HepG2 (cell line): ENCODE data around the gene XXYLT1. TPM values are rescaled to one million over a fixed set of nuclear protein-coding genes. Genes with fewer than 3 reads are reported as not detected.

Experiments used
- ATAC-seq: fragments of 200-7000 bp; cut with Tn5 transposase; 3 replicates; pipeline ENCODE4 v1.9.1; 2020; ENCODE audit warnings: mild to moderate bottlenecking, moderate library complexity
- BruUV-seq: library from RNA; stranded (reverse); fragments of 400-500 nt; replicated peaks from 2 replicates; lab custom pipeline; 2021; lab: Mats Ljungman, UMichigan
- CTCF ChIA-PET: fragments of 300-600 bp; formaldehyde crosslinking; extraction: SDS; loops from one replicate; lab custom pipeline; 2021; ENCODE audit warnings: low total read pairs, inconsistent platforms, low intra/inter-chr PET ratio; lab: Yijun Ruan, JAX
- POLR2A ChIA-PET: fragments of 350-600 bp; sonication (Branson Sonifier 250); formaldehyde crosslinking; loops from one replicate; lab custom pipeline; 2020; ENCODE audit warnings: antibody characterized with exemption, inconsistent platforms; lab: Yijun Ruan, JAX
- DNase-seq: peaks from one replicate; pipeline ENCODE4 v3.0.0-alpha.2; 2015; ENCODE audit warnings: low spot score
- FAIRE-seq: peaks from 3 replicates; lab custom pipeline; 2011; peaks lifted over from hg19 to GRCh38; lab: Jason Lieb, UNC
- H2AFZ ChIP-seq: one replicate; pipeline ENCODE4 v1.6.1; 2011; ENCODE audit warnings: low read length, inconsistent platforms
- H3K27ac ChIP-seq: fragments of 300-600 bp; 3 replicates; pipeline ENCODE4 v1.8.0; 2011; ENCODE audit warnings: mixed run types, mild to moderate bottlenecking, mixed read lengths, low read length, inconsistent platforms; ENCODE audit not compliant: insufficient read depth; ENCODE audit errors: extremely low read length
- H3K27me3 ChIP-seq, 2 experiments: fragments of 200-600 bp in 1 of 2; 2 replicates in 1 of 2; 3 replicates in 1 of 2; pipeline versions ENCODE4 v1.6.0 to v1.8.0; 2011; ENCODE audit warnings: low read length in 2 of 2, mild to moderate bottlenecking in 2 of 2, moderate library complexity in 2 of 2, inconsistent platforms in 1 of 2; ENCODE audit not compliant: insufficient read depth in 2 of 2, control insufficient read depth in 1 of 2
- H3K36me3 ChIP-seq, 2 experiments: fragments of 200-600 bp in 1 of 2; replicated peaks in 1 of 2; 2 replicates in 1 of 2; 3 replicates in 1 of 2; pipeline versions ENCODE4 v1.5.1 to v1.8.0; 2011; ENCODE audit warnings: low read length in 2 of 2, inconsistent platforms in 1 of 2; ENCODE audit not compliant: insufficient read depth in 2 of 2, control insufficient read depth in 1 of 2
- H3K4me1 ChIP-seq: 2 replicates; pipeline ENCODE4 v1.5.1; 2012; ENCODE audit warnings: low read length, inconsistent platforms; ENCODE audit not compliant: insufficient read depth
- H3K4me2 ChIP-seq: 2 replicates; pipeline ENCODE4 v1.6.0; 2011; ENCODE audit warnings: low read depth, low read length, inconsistent platforms
- H3K4me3 ChIP-seq, 3 experiments: fragments of 200-600 bp in 1 of 3; sonication (generic), shearing (Covaris generic) in 1 of 3; replicated peaks in 1 of 3; 2 replicates each; pipeline ENCODE4 v1.5.1; 2011 to 2016; ENCODE audit warnings: low read length in 3 of 3, inconsistent platforms in 2 of 3, low read depth in 2 of 3, mild to moderate bottlenecking in 2 of 3, control low read depth in 1 of 3, mixed read lengths in 1 of 3; ENCODE audit not compliant: insufficient read depth in 1 of 3
- H3K79me2 ChIP-seq: one replicate; pipeline ENCODE4 v1.6.1; 2011; ENCODE audit warnings: low read length, inconsistent platforms; ENCODE audit not compliant: insufficient read depth
- H3K9ac ChIP-seq: 2 replicates; pipeline ENCODE4 v1.6.0; 2011; ENCODE audit warnings: mild to moderate bottlenecking, low read depth, low read length, inconsistent platforms; ENCODE audit not compliant: insufficient read depth
- H3K9me3 ChIP-seq: 2 replicates; pipeline ENCODE4 v1.5.1; 2012; ENCODE audit warnings: mild to moderate bottlenecking, low read length
- H4K20me1 ChIP-seq: 2 replicates; pipeline ENCODE4 v1.6.0; 2011; ENCODE audit warnings: inconsistent platforms, mild to moderate bottlenecking, low read length, moderate library complexity; ENCODE audit not compliant: insufficient read depth
- MIER3 ChIP-seq: IDR thresholded peaks from 2 replicates; pipeline ENCODE4 v1.6.1; 2016; ENCODE audit warnings: missing compliant biosample characterization, borderline replicate concordance
- NPAS2 ChIP-seq: sonication (generic); formaldehyde crosslinking; IDR thresholded peaks from 2 replicates; pipeline ENCODE4 v1.8.0; 2022; ENCODE audit warnings: mild to moderate bottlenecking, missing genetic modification reagents, borderline replicate concordance
- RFXANK ChIP-seq: IDR thresholded peaks from 2 replicates; pipeline ENCODE4 v1.6.1; 2016
- STAG1 ChIP-seq: sonication (generic); formaldehyde crosslinking; IDR thresholded peaks from 2 replicates; pipeline ENCODE4 v1.4.0; 2020; ENCODE audit warnings: missing genetic modification reagents
- ZNF816 ChIP-seq: sonication (generic); formaldehyde crosslinking; IDR thresholded peaks from 2 replicates; pipeline ENCODE4 v1.8.0; 2022; ENCODE audit warnings: missing genetic modification reagents, mild to moderate bottlenecking, borderline replicate concordance
- WGBS: methylation state at CpG from one replicate; pipeline ENCODE4 v1.1.6; 2017; ENCODE audit warnings: low lambda C conversion rate; 5-methylcytosine and 5-hydroxymethylcytosine counted together
- in situ Hi-C: cut with HindIII; loops from 2 replicates; pipeline ENCODE4 v1.10.0; 2017; ENCODE audit warnings: low pct_unique_long_range_greater_than_20kb; ENCODE audit not compliant: extremely low pct_ligation_motif_present
- intact Hi-C: fragments of 100-400 bp; cut with micrococcal nuclease; formaldehyde crosslinking; loops from one replicate; pipeline ENCODE4 v1.10.0; 2022; ENCODE audit not compliant: unreplicated experiment
- polyA plus RNA-seq, 8 experiments: library from polyadenylated mRNA; depleted of rRNA in 3 of 8; stranded (reverse) in 7 of 8; unstranded in 1 of 8; fragments of >200 nt; fragmentation: Illumina TruSeq in 4 of 8; extraction: Trizol in 4 of 8; gene quantifications; 2 replicates each; pipeline versions ENCODE4 v1.2.1 to v1.2.3, GENCODE V29; 2011 to 2016; ENCODE audit warnings: low read depth in 4 of 8, missing spikeins in 1 of 8, mixed read lengths in 1 of 8; ENCODE audit not compliant: insufficient read depth in 1 of 8
- total RNA-seq, 5 experiments: library from RNA; depleted of rRNA; stranded (reverse); fragments of >200 nt; fragmentation: Illumina TruSeq; extraction: Trizol; gene quantifications; 2 replicates each; pipeline ENCODE4 v1.2.3, GENCODE V29; 2016; ENCODE audit warnings: low read depth in 1 of 5
- TF ChIP-seq, protein P1 (sequence below): sonication (generic); formaldehyde crosslinking; IDR thresholded peaks from 2 replicates; pipeline ENCODE4 v1.8.0; 2022; ENCODE audit warnings: mild to moderate bottlenecking, missing genetic modification reagents; ENCODE audit not compliant: insufficient replicate concordance
- TF ChIP-seq, protein P2 (sequence below): sonication (generic); formaldehyde crosslinking; IDR thresholded peaks from 2 replicates; pipeline ENCODE4 v1.8.1; 2023; ENCODE audit warnings: mild to moderate bottlenecking, inconsistent platforms, moderate library complexity, missing genetic modification reagents, borderline replicate concordance
- TF ChIP-seq, protein P3 (sequence below): sonication (generic); formaldehyde crosslinking; IDR thresholded peaks from 2 replicates; pipeline ENCODE4 v1.5.1; 2020; ENCODE audit warnings: mild to moderate bottlenecking, missing genetic modification reagents, moderate library complexity
- TF ChIP-seq, protein P4 (sequence below): sonication (generic); formaldehyde crosslinking; IDR thresholded peaks from 2 replicates; pipeline ENCODE4 v1.8.0; 2022; ENCODE audit warnings: mild to moderate bottlenecking, missing genetic modification reagents, moderate library complexity

XXYLT1 gene
- total and polyA plus RNA-seq, 2 of the 13 experiments (the other 11 are each of a cell fraction or from before 2014, with no cell fraction given) = 17.7 to 19.0 TPM

DNA sequence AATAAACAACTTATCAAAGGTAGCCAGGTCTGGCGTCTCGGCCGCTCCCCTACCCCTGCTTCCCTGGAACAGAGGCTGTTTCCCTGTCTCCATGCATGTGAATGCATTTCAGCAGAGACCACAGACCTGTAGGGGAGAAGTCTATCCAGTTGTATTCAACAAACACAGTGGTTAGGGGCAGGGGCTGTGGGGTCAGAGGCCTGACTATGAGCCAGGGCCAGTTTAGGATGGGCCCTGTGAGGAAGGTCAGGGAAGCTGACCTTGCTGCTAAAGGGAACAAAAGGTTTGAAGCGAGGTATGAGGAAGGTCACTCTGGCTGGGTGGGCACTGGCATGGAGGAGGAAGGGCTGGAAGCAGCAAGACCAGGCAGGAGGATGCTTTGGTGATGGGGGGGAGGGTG, 184.6 kb downstream of the XXYLT1 start:
- DNase-seq (no peak), ATAC-seq (peak; percentile 20; the same call in 1 of the 3 replicates), FAIRE-seq (no peak)
- H2AFZ ChIP-seq = no peak overlapping the region
- POLR2A ChIA-PET = no interaction called here
- H3K4me1 ChIP-seq = peaks cover 7% of the 10 kb centered on the region; the same call in 1 of the 2 replicates
- CTCF ChIA-PET = no interaction called here
- in situ Hi-C loops = no loop called here
- H3K36me3 ChIP-seq = no peaks in the 10 kb centered on the region; a peak in 1 of 5 replicates
- no peak for TF ChIP-seq STAG1 (CRISPR knock-in tag)
- no peak for TF ChIP-seq ZNF816 (CRISPR knock-in tag)
- TF ChIP-seq, protein P1, sequence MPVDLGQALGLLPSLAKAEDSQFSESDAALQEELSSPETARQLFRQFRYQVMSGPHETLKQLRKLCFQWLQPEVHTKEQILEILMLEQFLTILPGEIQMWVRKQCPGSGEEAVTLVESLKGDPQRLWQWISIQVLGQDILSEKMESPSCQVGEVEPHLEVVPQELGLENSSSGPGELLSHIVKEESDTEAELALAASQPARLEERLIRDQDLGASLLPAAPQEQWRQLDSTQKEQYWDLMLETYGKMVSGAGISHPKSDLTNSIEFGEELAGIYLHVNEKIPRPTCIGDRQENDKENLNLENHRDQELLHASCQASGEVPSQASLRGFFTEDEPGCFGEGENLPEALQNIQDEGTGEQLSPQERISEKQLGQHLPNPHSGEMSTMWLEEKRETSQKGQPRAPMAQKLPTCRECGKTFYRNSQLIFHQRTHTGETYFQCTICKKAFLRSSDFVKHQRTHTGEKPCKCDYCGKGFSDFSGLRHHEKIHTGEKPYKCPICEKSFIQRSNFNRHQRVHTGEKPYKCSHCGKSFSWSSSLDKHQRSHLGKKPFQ (CRISPR knock-in tag) = no peak
- intact Hi-C loops = no loop called here
- 97% methylated on average over 4 of the region's 4 CpGs for WGBS
- no peak overlapping the region for H3K4me3 ChIP-seq
- no peaks in the 10 kb centered on the region for H4K20me1 ChIP-seq
- H3K4me2 ChIP-seq = no peak overlapping the region
- H3K9me3 ChIP-seq = no peaks in the 10 kb centered on the region
- BruUV-seq = no TSS peak
- H3K79me2 ChIP-seq = no peaks in the 10 kb centered on the region
- no peak overlapping the region for H3K27ac ChIP-seq
- H3K9ac ChIP-seq = no peak overlapping the region
- no peaks in the 10 kb centered on the region for H3K27me3 ChIP-seq

DNA sequence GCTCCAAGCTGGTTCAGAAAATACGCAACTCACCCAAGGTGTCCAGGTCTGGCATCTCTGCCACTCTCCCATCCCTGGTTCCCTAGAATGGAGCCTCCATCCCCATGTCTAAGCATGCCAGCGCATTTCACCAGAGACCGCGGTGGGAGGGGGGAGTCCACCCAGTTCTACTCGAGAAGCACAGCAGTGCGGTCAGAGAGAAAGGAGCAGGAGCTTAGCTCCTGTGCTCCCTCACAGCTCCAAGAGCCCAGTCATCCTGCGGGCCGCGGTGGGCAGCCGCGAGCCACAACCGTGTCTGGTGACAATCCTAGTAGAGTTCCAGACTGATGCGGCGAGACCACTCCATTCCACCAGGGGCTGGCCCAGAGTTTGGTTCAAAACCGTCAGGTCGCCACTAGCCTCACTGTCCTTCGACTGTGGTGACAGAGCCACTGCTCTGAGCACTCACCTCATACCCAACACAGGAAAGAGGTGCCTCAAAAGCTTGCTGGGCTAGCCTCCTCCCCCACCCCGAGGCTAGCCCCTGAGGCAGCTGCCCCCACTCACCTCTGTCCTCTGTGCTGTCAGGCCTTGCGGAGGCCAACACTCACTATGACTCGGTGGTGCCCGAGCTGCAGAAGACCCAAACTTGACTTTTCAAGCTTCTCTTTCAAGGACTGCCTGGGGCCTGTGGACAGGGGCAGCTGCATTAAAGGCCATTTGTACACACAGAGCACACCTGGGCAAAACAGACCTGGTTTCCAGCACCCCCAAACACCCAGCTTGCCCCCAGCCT, 185.4 kb downstream of the XXYLT1 start:
- Histone ChIP-seq H3K9ac (no peak overlapping the region), H3K4me2 (no peak overlapping the region), H3K27me3 (no peaks in the 10 kb centered on the region), H3K4me1 (peaks cover 7% of the 10 kb centered on the region; the same call in 1 of the 2 replicates), H3K4me3 (no peak overlapping the region), H3K9me3 (no peaks in the 10 kb centered on the region), H2AFZ (no peak overlapping the region), H3K27ac (no peak overlapping the region), H4K20me1 (no peaks in the 10 kb centered on the region), H3K79me2 (no peaks in the 10 kb centered on the region), H3K36me3 (no peaks in the 10 kb centered on the region; a peak in 1 of 5 replicates)
- POLR2A ChIA-PET = no interaction called here
- DNase-seq (no peak), FAIRE-seq (no peak), ATAC-seq (no peak)
- intact Hi-C loops (no loop called here), in situ Hi-C loops (no loop called here)
- 98% methylated on average over 10 of the region's 21 CpGs for WGBS
- no TSS peak for BruUV-seq
- CTCF ChIA-PET = no interaction called here
- TF ChIP-seq, protein P2, sequence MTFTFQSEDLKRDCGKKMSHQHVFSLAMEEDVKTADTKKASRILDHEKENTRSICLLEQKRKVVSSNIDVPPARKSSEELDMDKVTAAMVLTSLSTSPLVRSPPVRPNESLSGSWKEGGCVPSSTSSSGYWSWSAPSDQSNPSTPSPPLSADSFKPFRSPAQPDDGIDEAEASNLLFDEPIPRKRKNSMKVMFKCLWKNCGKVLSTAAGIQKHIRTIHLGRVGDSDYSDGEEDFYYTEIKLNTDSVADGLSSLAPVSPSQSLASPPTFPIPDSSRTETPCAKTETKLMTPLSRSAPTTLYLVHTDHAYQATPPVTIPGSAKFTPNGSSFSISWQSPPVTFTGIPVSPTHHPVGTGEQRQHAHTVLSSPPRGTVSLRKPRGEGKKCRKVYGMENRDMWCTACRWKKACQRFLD = no peak
- TF ChIP-seq, protein P3, sequence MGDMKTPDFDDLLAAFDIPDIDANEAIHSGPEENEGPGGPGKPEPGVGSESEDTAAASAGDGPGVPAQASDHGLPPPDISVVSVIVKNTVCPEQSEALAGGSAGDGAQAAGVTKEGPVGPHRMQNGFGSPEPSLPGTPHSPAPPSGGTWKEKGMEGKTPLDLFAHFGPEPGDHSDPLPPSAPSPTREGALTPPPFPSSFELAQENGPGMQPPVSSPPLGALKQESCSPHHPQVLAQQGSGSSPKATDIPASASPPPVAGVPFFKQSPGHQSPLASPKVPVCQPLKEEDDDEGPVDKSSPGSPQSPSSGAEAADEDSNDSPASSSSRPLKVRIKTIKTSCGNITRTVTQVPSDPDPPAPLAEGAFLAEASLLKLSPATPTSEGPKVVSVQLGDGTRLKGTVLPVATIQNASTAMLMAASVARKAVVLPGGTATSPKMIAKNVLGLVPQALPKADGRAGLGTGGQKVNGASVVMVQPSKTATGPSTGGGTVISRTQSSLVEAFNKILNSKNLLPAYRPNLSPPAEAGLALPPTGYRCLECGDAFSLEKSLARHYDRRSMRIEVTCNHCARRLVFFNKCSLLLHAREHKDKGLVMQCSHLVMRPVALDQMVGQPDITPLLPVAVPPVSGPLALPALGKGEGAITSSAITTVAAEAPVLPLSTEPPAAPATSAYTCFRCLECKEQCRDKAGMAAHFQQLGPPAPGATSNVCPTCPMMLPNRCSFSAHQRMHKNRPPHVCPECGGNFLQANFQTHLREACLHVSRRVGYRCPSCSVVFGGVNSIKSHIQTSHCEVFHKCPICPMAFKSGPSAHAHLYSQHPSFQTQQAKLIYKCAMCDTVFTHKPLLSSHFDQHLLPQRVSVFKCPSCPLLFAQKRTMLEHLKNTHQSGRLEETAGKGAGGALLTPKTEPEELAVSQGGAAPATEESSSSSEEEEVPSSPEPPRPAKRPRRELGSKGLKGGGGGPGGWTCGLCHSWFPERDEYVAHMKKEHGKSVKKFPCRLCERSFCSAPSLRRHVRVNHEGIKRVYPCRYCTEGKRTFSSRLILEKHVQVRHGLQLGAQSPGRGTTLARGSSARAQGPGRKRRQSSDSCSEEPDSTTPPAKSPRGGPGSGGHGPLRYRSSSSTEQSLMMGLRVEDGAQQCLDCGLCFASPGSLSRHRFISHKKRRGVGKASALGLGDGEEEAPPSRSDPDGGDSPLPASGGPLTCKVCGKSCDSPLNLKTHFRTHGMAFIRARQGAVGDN = no peak
- TF ChIP-seq MIER3 = no peak
- TF ChIP-seq, protein P4, sequence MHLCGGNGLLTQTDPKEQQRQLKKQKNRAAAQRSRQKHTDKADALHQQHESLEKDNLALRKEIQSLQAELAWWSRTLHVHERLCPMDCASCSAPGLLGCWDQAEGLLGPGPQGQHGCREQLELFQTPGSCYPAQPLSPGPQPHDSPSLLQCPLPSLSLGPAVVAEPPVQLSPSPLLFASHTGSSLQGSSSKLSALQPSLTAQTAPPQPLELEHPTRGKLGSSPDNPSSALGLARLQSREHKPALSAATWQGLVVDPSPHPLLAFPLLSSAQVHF (CRISPR knock-in tag) = no peak
- TF ChIP-seq NPAS2 (CRISPR knock-in tag) = no peak
- no peak for TF ChIP-seq RFXANK (CRISPR knock-in tag)
